GM13977 (cell line): ENCODE data around the gene C1RL.
A peak's percentile ranks its signal among the peaks of the same experiment; 100 is the strongest.
"Not testable (repeated sequence)": the region's sequence is repeated elsewhere in the genome, so short reads cannot be mapped to it uniquely, and the experiment has no call there.

ENCODE experiments used
- DNase-seq: peaks from one replicate; pipeline ENCODE4 v3.0.0; 2012; ENCODE audit warnings: low spot score
- CTCF ChIP-seq: IDR thresholded peaks from 2 replicates; pipeline ENCODE4 v1.5.1; 2012; ENCODE audit warnings: mild to moderate bottlenecking, control low read depth; ENCODE audit not compliant: insufficient read depth; ENCODE audit errors: extremely low read depth, missing control alignments
- in situ Hi-C: fragments of 300-500 bp; cut with MboI; formaldehyde crosslinking; loops from one replicate; pipeline ENCODE4 v1.12.0; 2022; ENCODE audit warnings: low sequenced_read_pairs, low pct_unique_long_range_greater_than_20kb, mixed read lengths, inconsistent platforms; ENCODE audit not compliant: unreplicated experiment

Gene C1RL

GRCh38 chr12:7110661-7111060 lies 1.6 kb upstream of the C1RL start:
- in situ Hi-C loops, result loop anchor here (25.0 kb wide), 1 partner anchor 173 kb away; the partner anchor contains the start of genes ATN1, C12orf57 and RNU7-1
- DNase-seq, result no peak
- no peak for TF ChIP-seq CTCF

GRCh38 chr12:7109572-7109920 lies 532 bp upstream of the C1RL start:
- DNase-seq, result no peak
- TF ChIP-seq CTCF, result no peak
- in situ Hi-C loops, result loop anchor here (25.0 kb wide), 1 partner anchor 172 kb away; the partner anchor contains the start of genes ATN1, C12orf57 and RNU7-1

- in situ Hi-C loops, result loop anchor here (25.0 kb wide), 1 partner anchor 171 kb away; the partner anchor contains the start of genes ATN1, C12orf57 and RNU7-1
- TF ChIP-seq CTCF, result no peak
- DNase-seq, result peak; percentile 85
Observed at GRCh38 chr12:7108003-7108795, 815 bp downstream of the C1RL start.

- no peak for TF ChIP-seq CTCF
- no peak for DNase-seq
- in situ Hi-C loops, result loop anchor here (25.0 kb wide), 1 partner anchor 170 kb away; the partner anchor contains the start of genes ATN1, C12orf57 and RNU7-1
Observed at GRCh38 chr12:7107636-7108002, 1.4 kb downstream of the C1RL start.

GRCh38 chr12:7107181-7107580 lies 1.8 kb downstream of the C1RL start:
- not testable (repeated sequence) for DNase-seq
- in situ Hi-C loops, result loop anchor here (25.0 kb wide), 1 partner anchor 170 kb away; the partner anchor contains the start of genes ATN1, C12orf57 and RNU7-1

GRCh38 chr12:7106082-7106481 lies 2.9 kb downstream of the C1RL start:
- TF ChIP-seq CTCF, result no peak
- in situ Hi-C loops, result loop anchor here (25.0 kb wide), 1 partner anchor 169 kb away; the partner anchor contains the start of genes ATN1, C12orf57 and RNU7-1
- no peak for DNase-seq
